CD14-positive monocyte (primary cell): ENCODE results near the gene DCTN5. TPM values are rescaled to one million over a fixed set of nuclear protein-coding genes. Genes with fewer than 3 reads are reported as not detected.

ENCODE experiments used
- DNase-seq, 3 donors: peaks; one replicate each; pipeline ENCODE4 v3.0.0-alpha.2; 2011 to 2022
- H2AFZ ChIP-seq: 2 replicates; pipeline ENCODE4 v1.6.0; 2012; ENCODE audit warnings: mild to moderate bottlenecking, low read depth, low read length, inconsistent platforms; ENCODE audit not compliant: insufficient read depth, poor library complexity, severe bottlenecking
- H3K27ac ChIP-seq, 2 donors: 1 replicate in 1 of 2; 2 replicates in 1 of 2; pipeline ENCODE4 v1.5.1; 2012 to 2013; ENCODE audit warnings: low read length in 2 of 2, control low read depth in 1 of 2, inconsistent platforms in 1 of 2, low read depth in 1 of 2, mild to moderate bottlenecking in 1 of 2
- H3K27me3 ChIP-seq, 2 donors: one replicate each; pipeline versions ENCODE4 v1.6.0 to v1.6.1; 2011 to 2013; ENCODE audit warnings: low read length in 2 of 2; ENCODE audit not compliant: control insufficient read depth in 2 of 2, insufficient read depth in 2 of 2
- H3K36me3 ChIP-seq, 2 donors: replicated peaks in 1 of 2; 1 replicate in 1 of 2; 2 replicates in 1 of 2; pipeline versions ENCODE4 v1.5.1 to v1.6.1; 2012 to 2013; ENCODE audit warnings: low read length in 2 of 2, control low read depth in 1 of 2, inconsistent platforms in 1 of 2, mild to moderate bottlenecking in 1 of 2; ENCODE audit not compliant: insufficient read depth in 2 of 2, control insufficient read depth in 1 of 2
- H3K4me1 ChIP-seq, 2 donors: 1 replicate in 1 of 2; 2 replicates in 1 of 2; pipeline versions ENCODE4 v1.5.1 to v1.6.1; 2012 to 2013; ENCODE audit warnings: low read length in 2 of 2, control low read depth in 1 of 2, inconsistent platforms in 1 of 2, mild to moderate bottlenecking in 1 of 2, moderate library complexity in 1 of 2; ENCODE audit not compliant: insufficient read depth in 2 of 2, control insufficient read depth in 1 of 2
- H3K4me2 ChIP-seq: replicated peaks from 2 replicates; pipeline ENCODE3; 2012; ENCODE audit warnings: low read length, moderate library complexity, mild to moderate bottlenecking; ENCODE audit not compliant: poor library complexity, severe bottlenecking; ENCODE audit errors: extremely low read depth
- H3K4me3 ChIP-seq, 3 experiments: fragments of 200-600 bp in 1 of 3; sonication (generic) in 1 of 3; replicated peaks in 1 of 3; 1 replicate in 2 of 3; 2 replicates in 1 of 3; pipeline ENCODE4 v1.5.1; 2011 to 2013; ENCODE audit warnings: low read length in 3 of 3, mild to moderate bottlenecking in 3 of 3, control low read depth in 2 of 3, low read depth in 2 of 3, inconsistent platforms in 1 of 3, moderate library complexity in 1 of 3
- H3K79me2 ChIP-seq: 2 replicates; pipeline ENCODE4 v1.6.0; 2012; ENCODE audit warnings: mild to moderate bottlenecking, control low read depth, inconsistent platforms, low read length, moderate library complexity; ENCODE audit not compliant: insufficient read depth
- H3K9ac ChIP-seq: 2 replicates; pipeline ENCODE4 v1.6.0; 2017; ENCODE audit warnings: low read length, mild to moderate bottlenecking; ENCODE audit not compliant: insufficient read depth, poor library complexity, severe bottlenecking
- H3K9me3 ChIP-seq, 2 donors: replicated peaks in 1 of 2; 1 replicate in 1 of 2; 2 replicates in 1 of 2; pipeline versions ENCODE4 v1.5.1 to v1.6.1; 2012 to 2013; ENCODE audit warnings: low read length in 2 of 2, control low read depth in 1 of 2; ENCODE audit not compliant: control insufficient read depth in 1 of 2, insufficient read depth in 1 of 2
- H4K20me1 ChIP-seq: 2 replicates; pipeline ENCODE4 v1.6.0; 2012; ENCODE audit warnings: mild to moderate bottlenecking, low read length, control low read depth, moderate library complexity; ENCODE audit not compliant: insufficient read depth
- H3K27ac Mint-ChIP-seq, 7 donors: one replicate each; pipeline ENCODE4 v1.8.0; 2020; ENCODE audit warnings: mild to moderate bottlenecking in 7 of 7, mixed read lengths in 7 of 7, moderate library complexity in 6 of 7, inconsistent platforms in 2 of 7
- H3K27me3 Mint-ChIP-seq, 3 donors: one replicate each; pipeline ENCODE4 v1.8.0; 2021 to 2022; ENCODE audit warnings: low read depth in 3 of 3, mild to moderate bottlenecking in 3 of 3, mixed read lengths in 3 of 3, moderate library complexity in 3 of 3, inconsistent platforms in 1 of 3
- H3K36me3 Mint-ChIP-seq, 2 donors: one replicate each; pipeline ENCODE4 v1.8.0; 2020; ENCODE audit warnings: mixed read lengths in 2 of 2, inconsistent platforms in 1 of 2, mild to moderate bottlenecking in 1 of 2
- H3K4me1 Mint-ChIP-seq: one replicate; pipeline ENCODE4 v1.8.0; 2020; ENCODE audit warnings: mild to moderate bottlenecking, mixed read lengths
- H3K4me3 Mint-ChIP-seq, 2 donors: one replicate each; pipeline ENCODE4 v1.8.0; 2020; ENCODE audit warnings: mild to moderate bottlenecking in 2 of 2, mixed read lengths in 2 of 2, moderate library complexity in 1 of 2
- H3K9me3 Mint-ChIP-seq, 7 donors: one replicate each; pipeline ENCODE4 v1.8.0; 2020 to 2022; ENCODE audit warnings: mixed read lengths in 7 of 7, mild to moderate bottlenecking in 6 of 7, moderate library complexity in 6 of 7, inconsistent platforms in 2 of 7
- WGBS: methylation state at CpG from one replicate; pipeline ENCODE4 v1.1.5; 2013; ENCODE audit warnings: missing lambda C conversion rate; ENCODE audit not compliant: insufficient coverage; 5-methylcytosine and 5-hydroxymethylcytosine counted together
- intact Hi-C, 2 donors: fragments of 100-400 bp; cut with micrococcal nuclease; formaldehyde crosslinking; loops; one replicate each; pipeline versions ENCODE4 v1.15.0 to v1.15.1; 2023
- polyA plus RNA-seq, 3 donors: library from polyadenylated mRNA; depleted of rRNA in 1 of 3; unstranded in 2 of 3; stranded (reverse) in 1 of 3; fragments of 300-500 nt in 2 of 3; fragments of >200 nt in 1 of 3; fragmentation: Illumina TruSeq in 2 of 3; gene quantifications; 1 replicate in 2 of 3; 2 replicates in 1 of 3; pipeline ENCODE4 v1.2.3, GENCODE V29; 2012 to 2021
- TF ChIP-seq, protein P1 (sequence below): fragments of 200-600 bp; IDR thresholded peaks from one replicate; pipeline ENCODE4 v1.8.0; 2022; ENCODE audit warnings: antibody characterized with exemption, mild to moderate bottlenecking

The DCTN5 gene
- polyA plus RNA-seq, 3 donors, result 29.3 to 54.3 (median 42.0) TPM

DNA sequence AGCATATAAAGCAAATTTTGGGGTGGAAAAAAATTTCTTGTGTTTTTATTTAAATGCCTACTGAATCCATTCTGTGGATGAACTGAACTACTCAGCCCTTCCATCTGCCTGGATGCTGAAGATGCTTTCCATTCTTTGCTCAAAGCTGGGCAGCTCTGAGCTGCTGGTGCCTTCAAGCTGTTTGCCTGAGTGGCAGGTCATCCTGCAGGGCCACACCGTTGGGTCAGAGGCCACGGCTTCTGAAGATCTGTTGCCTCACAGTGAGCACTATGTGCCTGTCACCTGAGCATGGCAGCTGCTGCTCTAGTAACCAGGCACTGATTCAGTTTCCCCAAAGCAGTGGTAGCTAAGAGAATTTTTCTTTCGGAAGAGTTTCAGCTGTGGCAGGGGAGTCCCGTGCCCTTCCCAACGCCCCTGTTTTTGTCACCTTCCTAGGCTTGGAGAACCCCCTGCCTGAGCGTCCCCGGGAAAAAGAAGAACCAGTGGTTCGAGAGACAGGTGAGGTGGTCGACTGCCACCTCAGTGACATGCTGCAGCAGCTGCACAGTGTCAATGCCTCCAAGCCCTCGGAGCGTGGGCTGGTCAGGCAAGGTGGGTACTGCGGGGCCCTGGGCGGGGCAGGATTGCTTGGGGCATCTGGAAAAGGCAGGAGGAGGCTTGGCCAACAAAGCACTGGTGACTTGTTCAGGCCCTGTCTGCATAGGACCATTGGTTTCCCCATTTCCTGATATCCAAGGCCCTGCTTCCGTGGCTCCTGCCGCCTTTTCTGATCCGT is 46.0 kb downstream of the DCTN5 start:
- H4K20me1 ChIP-seq, result no peaks in the 10 kb centered on the region
- DNase-seq, result no peak
- no peak overlapping the region for H3K27ac ChIP-seq
- H3K9me3 ChIP-seq, result no peaks in the 10 kb centered on the region
- TF ChIP-seq, protein P1, sequence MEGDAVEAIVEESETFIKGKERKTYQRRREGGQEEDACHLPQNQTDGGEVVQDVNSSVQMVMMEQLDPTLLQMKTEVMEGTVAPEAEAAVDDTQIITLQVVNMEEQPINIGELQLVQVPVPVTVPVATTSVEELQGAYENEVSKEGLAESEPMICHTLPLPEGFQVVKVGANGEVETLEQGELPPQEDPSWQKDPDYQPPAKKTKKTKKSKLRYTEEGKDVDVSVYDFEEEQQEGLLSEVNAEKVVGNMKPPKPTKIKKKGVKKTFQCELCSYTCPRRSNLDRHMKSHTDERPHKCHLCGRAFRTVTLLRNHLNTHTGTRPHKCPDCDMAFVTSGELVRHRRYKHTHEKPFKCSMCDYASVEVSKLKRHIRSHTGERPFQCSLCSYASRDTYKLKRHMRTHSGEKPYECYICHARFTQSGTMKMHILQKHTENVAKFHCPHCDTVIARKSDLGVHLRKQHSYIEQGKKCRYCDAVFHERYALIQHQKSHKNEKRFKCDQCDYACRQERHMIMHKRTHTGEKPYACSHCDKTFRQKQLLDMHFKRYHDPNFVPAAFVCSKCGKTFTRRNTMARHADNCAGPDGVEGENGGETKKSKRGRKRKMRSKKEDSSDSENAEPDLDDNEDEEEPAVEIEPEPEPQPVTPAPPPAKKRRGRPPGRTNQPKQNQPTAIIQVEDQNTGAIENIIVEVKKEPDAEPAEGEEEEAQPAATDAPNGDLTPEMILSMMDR, result no peak
- intact Hi-C loops, result no loop called here
- no peaks in the 10 kb centered on the region for H3K27me3 ChIP-seq
- no peak overlapping the region for H3K4me3 Mint-ChIP-seq
- H3K27ac Mint-ChIP-seq, result peak overlapping the region in 3 of 7 donors; percentile 22 to 82 (median 76)
- H3K9me3 Mint-ChIP-seq, result no peaks in the 10 kb centered on the region
- H3K27me3 Mint-ChIP-seq, result peaks cover 0 to 5% (median 0%) of the 10 kb centered on the region in 3 donors
- H3K36me3 Mint-ChIP-seq, result peaks cover 77 to 94% of the 10 kb centered on the region in 2 donors
- no peak overlapping the region for H3K4me3 ChIP-seq
- peaks cover under 1% of the 10 kb centered on the region for H3K4me1 Mint-ChIP-seq
- no peak overlapping the region for H3K9ac ChIP-seq
- WGBS, result 98% methylated on average over 16 of the region's 16 CpGs
- peaks cover 2% of the 10 kb centered on the region in 2 donors for H3K4me1 ChIP-seq
- H3K4me2 ChIP-seq, result no peak overlapping the region
- peaks cover 48% of the 10 kb centered on the region for H3K79me2 ChIP-seq
- H2AFZ ChIP-seq, result no peak overlapping the region
- H3K36me3 ChIP-seq, result peaks cover 74 to 91% of the 10 kb centered on the region in 2 donors

DNA sequence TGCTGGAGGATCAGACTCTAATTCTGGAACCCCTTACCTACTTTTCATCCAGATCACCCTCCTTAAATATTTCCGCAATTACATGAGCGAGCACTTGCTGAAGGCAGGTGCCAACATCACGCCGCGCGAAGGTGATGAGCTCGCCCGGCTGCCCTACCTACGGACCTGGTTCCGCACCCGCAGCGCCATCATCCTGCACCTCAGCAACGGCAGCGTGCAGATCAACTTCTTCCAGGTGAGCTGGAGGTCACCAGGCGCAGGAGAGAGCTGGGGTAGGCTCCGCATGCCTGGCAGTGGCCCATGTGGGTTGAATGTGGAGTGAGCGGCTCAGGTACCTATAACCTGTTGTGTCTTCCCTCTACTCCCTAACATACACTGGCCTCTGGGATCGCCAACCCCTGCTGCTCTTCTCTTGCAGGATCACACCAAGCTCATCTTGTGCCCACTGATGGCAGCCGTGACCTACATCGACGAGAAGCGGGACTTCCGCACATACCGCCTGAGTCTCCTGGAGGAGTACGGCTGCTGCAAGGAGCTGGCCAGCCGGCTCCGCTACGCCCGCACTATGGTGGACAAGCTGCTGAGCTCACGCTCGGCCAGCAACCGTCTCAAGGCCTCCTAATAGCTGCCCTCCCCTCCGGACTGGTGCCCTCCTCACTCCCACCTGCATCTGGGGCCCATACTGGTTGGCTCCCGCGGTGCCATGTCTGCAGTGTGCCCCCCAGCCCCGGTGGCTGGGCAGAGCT is 48.3 kb downstream of the DCTN5 start:
- no peak overlapping the region for H2AFZ ChIP-seq
- no peak overlapping the region for H3K4me3 ChIP-seq
- no peaks in the 10 kb centered on the region for H3K9me3 ChIP-seq
- peaks cover 0 to 2% of the 10 kb centered on the region in 2 donors for H3K4me1 ChIP-seq
- TF ChIP-seq, protein P1, result no peak
- intact Hi-C loops, result no loop called here
- no peaks in the 10 kb centered on the region for H3K9me3 Mint-ChIP-seq
- peaks cover 25% of the 10 kb centered on the region for H3K79me2 ChIP-seq
- H3K4me3 Mint-ChIP-seq, result no peak overlapping the region
- no peaks in the 10 kb centered on the region for H4K20me1 ChIP-seq
- no peak overlapping the region for H3K9ac ChIP-seq
- H3K36me3 Mint-ChIP-seq, result peaks cover 69 to 83% of the 10 kb centered on the region in 2 donors
- WGBS, result 98% methylated on average over 28 of the region's 36 CpGs
- no peak overlapping the region for H3K4me2 ChIP-seq
- peaks cover under 1 to 4% (median 1%) of the 10 kb centered on the region in 3 donors for H3K27me3 Mint-ChIP-seq
- peak overlapping the region in 3 of 7 donors; percentile 8 to 69 (median 40) for H3K27ac Mint-ChIP-seq
- DNase-seq, result no peak
- no peaks in the 10 kb centered on the region for H3K27me3 ChIP-seq
- no peak overlapping the region for H3K27ac ChIP-seq
- peaks cover 5% of the 10 kb centered on the region for H3K4me1 Mint-ChIP-seq
- peaks cover 60 to 82% of the 10 kb centered on the region in 2 donors for H3K36me3 ChIP-seq
